Naive thymus-derived CD4-positive, alpha-beta T cell (primary cell): Measurements from ENCODE around the gene ARHGAP12. TPM values are rescaled to one million over a fixed set of nuclear protein-coding genes. Genes with fewer than 3 reads are reported as not detected.
A peak's percentile ranks its signal among the peaks of the same experiment; 100 is the strongest.

ENCODE experiments used
- ATAC-seq: fragments of 150-1000 bp; cut with Tn5 transposase; 2 replicates; pipeline ENCODE4 v1.10.0; 2021; ENCODE audit warnings: mild to moderate bottlenecking, moderate library complexity
- CTCF ChIA-PET: fragments of 350-600 bp; sonication (Branson Sonifier 250); formaldehyde crosslinking; loops from one replicate; lab custom pipeline; 2021; ENCODE audit warnings: antibody characterized with exemption; lab: Charles Lee
- POLR2A ChIA-PET: fragments of 350-600 bp; sonication (Branson Sonifier 250); formaldehyde crosslinking; loops from one replicate; lab custom pipeline; 2021; ENCODE audit warnings: antibody characterized with exemption, inconsistent platforms; lab: Charles Lee
- DNase-seq, 9 donors: peaks; one replicate each; pipeline versions ENCODE4 v3.0.0 to v3.0.0-alpha.2; 2020 to 2022; ENCODE audit warnings: mixed read lengths in 1 of 9
- H3K27ac ChIP-seq: one replicate; pipeline ENCODE4 v1.7.0; 2013; ENCODE audit warnings: mild to moderate bottlenecking, low read depth, low read length, moderate library complexity
- H3K27me3 ChIP-seq, 2 donors: one replicate each; pipeline ENCODE4 v1.7.0; 2013; ENCODE audit warnings: low read length in 2 of 2, mild to moderate bottlenecking in 2 of 2, moderate library complexity in 2 of 2; ENCODE audit not compliant: control insufficient read depth in 2 of 2, insufficient read depth in 2 of 2
- H3K36me3 ChIP-seq, 3 experiments: 1 replicate in 2 of 3; 2 replicates in 1 of 3; pipeline ENCODE4 v1.7.0; 2013; ENCODE audit warnings: low read length in 3 of 3, mild to moderate bottlenecking in 3 of 3, moderate library complexity in 1 of 3; ENCODE audit not compliant: insufficient read depth in 3 of 3, control insufficient read depth in 2 of 3
- H3K4me1 ChIP-seq, 2 donors: one replicate each; pipeline ENCODE4 v1.7.0; 2013; ENCODE audit warnings: low read length in 2 of 2, mild to moderate bottlenecking in 2 of 2, moderate library complexity in 1 of 2; ENCODE audit not compliant: control insufficient read depth in 2 of 2, insufficient read depth in 2 of 2
- H3K4me3 ChIP-seq: 2 replicates; pipeline ENCODE4 v1.7.0; 2013; ENCODE audit warnings: mild to moderate bottlenecking, low read length
- H3K9me3 ChIP-seq, 3 experiments: 1 replicate in 2 of 3; 2 replicates in 1 of 3; pipeline ENCODE4 v1.7.0; 2013; ENCODE audit warnings: low read length in 3 of 3; ENCODE audit not compliant: control insufficient read depth in 2 of 3
- H3K27ac Mint-ChIP-seq, 9 donors: one replicate each; pipeline ENCODE4 v1.8.0; 2020 to 2022; ENCODE audit warnings: mixed read lengths in 9 of 9, mild to moderate bottlenecking in 8 of 9, moderate library complexity in 5 of 9, inconsistent platforms in 2 of 9
- H3K27me3 Mint-ChIP-seq, 5 donors: one replicate each; pipeline ENCODE4 v1.8.0; 2021 to 2022; ENCODE audit warnings: mixed read lengths in 5 of 5, mild to moderate bottlenecking in 1 of 5
- H3K36me3 Mint-ChIP-seq, 5 donors: one replicate each; pipeline ENCODE4 v1.8.0; 2020 to 2022; ENCODE audit warnings: mixed read lengths in 5 of 5, mild to moderate bottlenecking in 3 of 5, inconsistent platforms in 1 of 5
- H3K4me1 Mint-ChIP-seq, 7 donors: one replicate each; pipeline ENCODE4 v1.8.0; 2020 to 2022; ENCODE audit warnings: mixed read lengths in 7 of 7, mild to moderate bottlenecking in 3 of 7, inconsistent platforms in 1 of 7
- H3K4me3 Mint-ChIP-seq, 10 donors: one replicate each; pipeline ENCODE4 v1.8.0; 2020 to 2022; ENCODE audit warnings: mild to moderate bottlenecking in 10 of 10, mixed read lengths in 10 of 10, moderate library complexity in 6 of 10, inconsistent platforms in 2 of 10
- H3K9me3 Mint-ChIP-seq, 11 donors: one replicate each; pipeline ENCODE4 v1.8.0; 2020 to 2022; ENCODE audit warnings: mixed read lengths in 11 of 11, mild to moderate bottlenecking in 4 of 11, inconsistent platforms in 1 of 11, moderate library complexity in 1 of 11
- intact Hi-C, 2 donors: fragments of 100-400 bp; cut with micrococcal nuclease; formaldehyde crosslinking; loops; one replicate each; pipeline ENCODE4 v1.15.1; 2023
- polyA plus RNA-seq, 2 donors: library from polyadenylated mRNA; unstranded; fragments of 300-500 nt; fragmentation: Illumina TruSeq; gene quantifications; one replicate each; pipeline ENCODE4 v1.2.3, GENCODE V29; 2021
- total RNA-seq, 6 experiments: library from RNA in 5 of 6; stranded (reverse) in 5 of 6; gene quantifications; 1 replicate in 5 of 6; 2 replicates in 1 of 6; pipeline ENCODE4 v1.2.3 and lab custom pipeline; 2021 to 2026

Gene ARHGAP12
- total and polyA plus RNA-seq, 7 experiments from 2014 or later: 10.5 to 34.6 (median 22.4) TPM

DNA sequence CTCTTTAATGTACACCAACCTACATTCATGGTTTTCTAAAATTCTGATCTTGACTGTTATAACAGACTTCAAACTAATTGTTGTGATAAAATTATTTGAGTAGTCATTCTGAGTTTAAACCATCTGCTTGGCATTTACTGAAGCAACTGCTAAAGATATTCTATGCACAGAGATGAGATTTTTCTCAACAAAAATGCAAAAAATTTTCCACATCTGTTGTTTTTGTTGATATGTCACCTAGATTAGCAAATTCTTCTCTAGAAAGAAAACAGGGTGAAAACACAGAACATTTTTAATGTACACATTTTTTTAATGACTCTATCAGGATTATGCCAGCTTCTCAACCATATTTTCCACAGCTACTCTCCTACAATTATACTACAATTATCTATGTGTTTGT is 42.7 kb downstream of the ARHGAP12 start:
- Histone ChIP-seq H3K27ac (no peak overlapping the region), H3K9me3 (no peaks in the 10 kb centered on the region), H3K27me3 (no peaks in the 10 kb centered on the region), H3K4me3 (no peak overlapping the region), H3K36me3 (no peaks in the 10 kb centered on the region), H3K4me1 (no peaks in the 10 kb centered on the region)
- ChIA-PET POLR2A (interaction anchor here (0.6 kb wide), 1 partner anchor 1357 kb away, joined by 3 read pairs; no protein-coding TSS in a partner anchor), CTCF (no interaction called here)
- H3K4me3 Mint-ChIP-seq: no peak overlapping the region
- ATAC-seq (no peak), DNase-seq (no peak)
- intact Hi-C loops: loop anchor here in 1 of 2 donors (2.0 kb wide), 1 partner anchor 15 kb away; no protein-coding TSS in a partner anchor
- no peaks in the 10 kb centered on the region for H3K9me3 Mint-ChIP-seq
- peaks cover 0 to 28% (median 8%) of the 10 kb centered on the region in 5 donors for H3K36me3 Mint-ChIP-seq
- H3K27ac Mint-ChIP-seq: no peak overlapping the region
- H3K27me3 Mint-ChIP-seq: no peaks in the 10 kb centered on the region
- H3K4me1 Mint-ChIP-seq: peaks cover 0 to 62% (median 44%) of the 10 kb centered on the region in 7 donors

DNA sequence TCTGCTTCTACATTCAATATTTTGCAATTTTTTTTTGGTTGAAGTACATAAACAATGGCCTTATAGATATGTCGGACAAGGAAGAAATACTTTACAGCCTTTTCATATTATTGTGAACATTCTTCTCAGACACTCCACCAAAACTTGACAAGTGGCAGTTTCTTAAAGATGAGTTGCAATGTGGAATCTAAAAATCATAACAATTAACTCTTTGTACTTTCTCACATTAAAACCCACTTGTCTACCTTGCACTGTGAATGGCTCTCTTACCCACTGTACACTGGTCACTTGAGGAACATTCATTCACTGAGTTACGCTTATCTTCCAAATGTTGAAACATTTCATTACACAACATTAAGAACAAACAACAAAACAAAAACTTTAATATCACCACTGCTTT is 44.2 kb downstream of the ARHGAP12 start:
- Histone ChIP-seq H3K27me3 (no peaks in the 10 kb centered on the region), H3K36me3 (no peaks in the 10 kb centered on the region), H3K27ac (no peak overlapping the region), H3K4me1 (no peaks in the 10 kb centered on the region), H3K9me3 (no peaks in the 10 kb centered on the region), H3K4me3 (no peak overlapping the region)
- ChIA-PET POLR2A (interaction anchor here (0.6 kb wide), 1 partner anchor 962 kb away, joined by 3 read pairs; no protein-coding TSS in a partner anchor), CTCF (interaction anchor here (0.6 kb wide), 1 partner anchor 12 kb away, joined by 4 read pairs; no protein-coding TSS in a partner anchor)
- peaks cover 0 to 28% (median 8%) of the 10 kb centered on the region in 5 donors for H3K36me3 Mint-ChIP-seq
- H3K27me3 Mint-ChIP-seq: no peaks in the 10 kb centered on the region
- peak overlapping the region in 3 of 9 donors; percentile 10 to 40 (median 22) for H3K27ac Mint-ChIP-seq
- DNase-seq: no peak
- no peaks in the 10 kb centered on the region for H3K9me3 Mint-ChIP-seq
- no peak overlapping the region for H3K4me3 Mint-ChIP-seq
- intact Hi-C loops: no loop called here
- ATAC-seq: no peak
- peaks cover 0 to 73% (median 44%) of the 10 kb centered on the region in 7 donors for H3K4me1 Mint-ChIP-seq

DNA sequence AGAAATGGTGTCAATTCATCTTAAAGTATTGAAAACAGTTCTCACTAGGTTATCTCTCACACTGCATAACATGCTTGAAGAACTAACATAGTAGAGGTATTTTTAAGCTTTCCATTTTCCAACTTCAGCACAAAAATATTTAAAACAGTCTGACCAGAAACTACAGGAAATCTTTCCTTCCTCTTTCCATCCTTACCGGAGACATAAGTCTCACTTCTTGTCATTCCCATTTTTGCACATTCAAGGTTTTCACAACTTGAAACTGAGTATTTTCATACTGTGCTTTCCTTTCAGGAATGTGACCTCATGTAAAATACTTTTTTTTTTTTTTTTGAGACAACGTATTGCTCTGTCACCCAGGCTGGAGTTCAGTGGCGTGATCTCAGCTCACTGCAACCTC is 45.2 kb downstream of the ARHGAP12 start:
- intact Hi-C loops: no loop called here
- no peaks in the 10 kb centered on the region for H3K27me3 Mint-ChIP-seq
- Histone ChIP-seq H3K9me3 (no peaks in the 10 kb centered on the region), H3K4me1 (no peaks in the 10 kb centered on the region), H3K27me3 (no peaks in the 10 kb centered on the region), H3K4me3 (no peak overlapping the region), H3K36me3 (no peaks in the 10 kb centered on the region), H3K27ac (no peak overlapping the region)
- DNase-seq (no peak), ATAC-seq (no peak)
- no peaks in the 10 kb centered on the region for H3K9me3 Mint-ChIP-seq
- ChIA-PET POLR2A (no interaction called here), CTCF (no interaction called here)
- peaks cover 0 to 29% (median 8%) of the 10 kb centered on the region in 5 donors for H3K36me3 Mint-ChIP-seq
- peaks cover 0 to 76% (median 45%) of the 10 kb centered on the region in 7 donors for H3K4me1 Mint-ChIP-seq
- H3K27ac Mint-ChIP-seq: peak overlapping the region in 1 of 9 donors; percentile 28
- H3K4me3 Mint-ChIP-seq: no peak overlapping the region

DNA sequence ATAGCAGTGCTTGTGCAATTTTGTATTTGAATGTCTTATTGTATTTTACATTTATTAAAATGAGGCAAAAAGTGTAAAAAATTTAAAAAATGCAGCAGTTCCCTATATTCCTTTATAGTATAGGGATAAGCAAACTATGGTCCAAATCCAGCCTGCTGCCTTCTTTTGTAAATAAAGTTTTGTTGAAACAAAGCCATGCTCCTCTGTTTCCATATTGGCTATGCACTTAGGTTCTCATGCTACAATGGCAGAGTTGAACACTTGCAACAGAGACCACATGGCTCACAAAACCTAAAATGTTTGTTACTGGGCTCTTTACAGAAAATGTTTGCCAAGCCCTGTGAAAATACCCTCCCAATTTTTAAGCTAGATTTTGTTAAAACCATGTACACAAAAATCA is 50.1 kb downstream of the ARHGAP12 start:
- Histone ChIP-seq H3K4me1 (no peaks in the 10 kb centered on the region), H3K36me3 (no peaks in the 10 kb centered on the region), H3K4me3 (no peak overlapping the region), H3K27me3 (no peaks in the 10 kb centered on the region), H3K27ac (no peak overlapping the region), H3K9me3 (no peaks in the 10 kb centered on the region)
- DNase-seq: no peak
- intact Hi-C loops: loop anchor here in 1 of 2 donors (5.0 kb wide), 1 partner anchor 49 kb away; the partner anchor contains the start of gene ARHGAP12
- CTCF ChIA-PET: interaction anchor here (1.4 kb wide), 1 partner anchor 17 kb away, joined by 4 read pairs; no protein-coding TSS in a partner anchor
- POLR2A ChIA-PET: no interaction called here
- ATAC-seq: no peak
- H3K27me3 Mint-ChIP-seq: no peaks in the 10 kb centered on the region
- no peak overlapping the region for H3K4me3 Mint-ChIP-seq
- no peaks in the 10 kb centered on the region for H3K9me3 Mint-ChIP-seq
- peaks cover 0 to 23% (median 3%) of the 10 kb centered on the region in 5 donors for H3K36me3 Mint-ChIP-seq
- H3K4me1 Mint-ChIP-seq: peaks cover 12 to 68% (median 24%) of the 10 kb centered on the region in 7 donors
- peak overlapping the region in 2 of 9 donors; percentile 14 to 20 for H3K27ac Mint-ChIP-seq

DNA sequence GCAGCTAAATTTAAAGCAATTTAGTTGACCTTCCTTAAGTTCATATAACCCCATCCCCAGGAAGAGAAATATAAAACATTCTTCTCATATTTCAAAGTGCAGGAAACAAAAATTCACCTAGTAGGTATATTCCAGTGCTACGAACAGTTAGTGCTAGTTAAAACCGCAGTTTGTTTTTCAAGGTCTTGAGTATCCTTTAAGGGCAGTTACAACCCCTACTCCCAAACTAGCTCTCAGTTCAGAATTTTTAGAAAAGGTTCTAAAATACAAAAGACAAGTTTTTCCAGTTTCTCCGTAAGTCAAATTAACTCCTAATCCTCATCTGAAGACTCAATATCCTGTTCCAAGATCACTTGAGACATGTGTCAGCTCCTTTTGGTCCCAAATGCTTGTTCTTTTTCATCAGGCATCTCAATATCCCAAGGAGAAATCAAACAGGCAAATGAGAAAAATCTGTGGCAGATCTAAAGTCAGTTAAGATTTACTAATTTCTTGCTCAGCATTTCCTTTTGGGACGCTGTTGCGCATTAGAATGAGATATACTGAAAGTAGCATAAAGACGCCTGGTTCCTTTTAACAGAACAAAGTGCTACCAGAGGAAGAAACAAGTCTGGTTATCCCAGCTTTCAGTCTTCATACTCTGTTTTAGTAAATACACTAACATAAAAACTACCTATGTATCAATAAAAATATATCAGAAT is 51.8 kb downstream of the ARHGAP12 start:
- H3K9me3 Mint-ChIP-seq: no peaks in the 10 kb centered on the region

DNA sequence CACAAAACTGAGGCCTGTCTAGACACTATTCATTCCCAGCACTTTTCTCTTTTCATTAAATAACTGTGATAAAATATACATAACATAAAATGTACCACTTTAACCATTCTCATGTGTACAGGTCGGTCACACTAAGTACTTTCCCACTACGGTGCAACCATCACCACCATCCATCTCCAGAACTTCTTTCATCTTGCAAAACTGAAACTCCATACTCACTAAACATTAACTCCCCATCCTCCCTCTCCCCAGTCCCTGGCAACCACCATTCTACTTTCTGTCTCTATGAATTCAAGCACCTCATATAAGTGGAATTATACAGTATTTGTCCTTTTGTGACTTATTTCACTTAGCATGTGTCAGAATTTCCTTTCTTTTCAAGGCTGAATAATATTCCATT is 53.0 kb downstream of the ARHGAP12 start:
- Mint-ChIP-seq H3K36me3 (peaks cover 0 to 19% (median 2%) of the 10 kb centered on the region in 5 donors), H3K27me3 (no peaks in the 10 kb centered on the region), H3K27ac (peak overlapping the region in 1 of 9 donors; percentile 27), H3K4me1 (peaks cover 14 to 55% (median 26%) of the 10 kb centered on the region in 7 donors), H3K4me3 (no peak overlapping the region), H3K9me3 (no peaks in the 10 kb centered on the region)
- POLR2A ChIA-PET: no interaction called here
- Histone ChIP-seq H3K36me3 (no peaks in the 10 kb centered on the region), H3K4me1 (no peaks in the 10 kb centered on the region), H3K4me3 (no peak overlapping the region), H3K27ac (no peak overlapping the region), H3K27me3 (no peaks in the 10 kb centered on the region), H3K9me3 (no peaks in the 10 kb centered on the region)
- intact Hi-C loops: loop anchor here in 1 of 2 donors (5.0 kb wide), 1 partner anchor 52 kb away; the partner anchor contains the start of gene ARHGAP12
- no peak for DNase-seq
- CTCF ChIA-PET: interaction anchor here (0.7 kb wide), 1 partner anchor 303 kb away, joined by 6 read pairs; no protein-coding TSS in a partner anchor
- no peak for ATAC-seq

More for the DNA sequence above, 51.8 kb downstream of the ARHGAP12 start:
- intact Hi-C loops: loop anchor here in 1 of 2 donors (5.0 kb wide), 1 partner anchor 50 kb away; the partner anchor contains the start of gene ARHGAP12
- H3K4me1 ChIP-seq: no peaks in the 10 kb centered on the region
- CTCF ChIA-PET: interaction anchor here (0.6 kb wide), 1 partner anchor 49 kb away, joined by 3 read pairs; no protein-coding TSS in a partner anchor
- no peak overlapping the region for H3K27ac ChIP-seq
- Mint-ChIP-seq H3K27me3 (no peaks in the 10 kb centered on the region), H3K4me1 (peaks cover 14 to 62% (median 26%) of the 10 kb centered on the region in 7 donors), H3K36me3 (peaks cover 0 to 19% (median 2%) of the 10 kb centered on the region in 5 donors), H3K27ac (no peak overlapping the region), H3K4me3 (peak overlapping the region in 2 of 10 donors; percentile 8 to 16)
- DNase-seq (no peak), ATAC-seq (no peak)
- no peaks in the 10 kb centered on the region for H3K27me3 ChIP-seq
- no peaks in the 10 kb centered on the region for H3K36me3 ChIP-seq
- POLR2A ChIA-PET: no interaction called here
- no peaks in the 10 kb centered on the region for H3K9me3 ChIP-seq
- no peak overlapping the region for H3K4me3 ChIP-seq
